Stimulated activated CD8-positive, alpha-beta memory T cell treated with anti-CD3 and anti-CD28 coated beads, Interleukin-12 subunit alpha, Interleukin-12 subunit beta, amount 100 ng/mL, for 24 hours (primary cell): ENCODE measurements around the gene ZFTA.
"Not testable (repeated sequence)": the region's sequence is repeated elsewhere in the genome, so short reads cannot be mapped to it uniquely, and the experiment has no call there.

Source experiments
- DNase-seq: peaks from one replicate; pipeline ENCODE4 v3.0.0-alpha.2; 2020; ENCODE audit errors: extremely low read depth

The ZFTA gene

DNA sequence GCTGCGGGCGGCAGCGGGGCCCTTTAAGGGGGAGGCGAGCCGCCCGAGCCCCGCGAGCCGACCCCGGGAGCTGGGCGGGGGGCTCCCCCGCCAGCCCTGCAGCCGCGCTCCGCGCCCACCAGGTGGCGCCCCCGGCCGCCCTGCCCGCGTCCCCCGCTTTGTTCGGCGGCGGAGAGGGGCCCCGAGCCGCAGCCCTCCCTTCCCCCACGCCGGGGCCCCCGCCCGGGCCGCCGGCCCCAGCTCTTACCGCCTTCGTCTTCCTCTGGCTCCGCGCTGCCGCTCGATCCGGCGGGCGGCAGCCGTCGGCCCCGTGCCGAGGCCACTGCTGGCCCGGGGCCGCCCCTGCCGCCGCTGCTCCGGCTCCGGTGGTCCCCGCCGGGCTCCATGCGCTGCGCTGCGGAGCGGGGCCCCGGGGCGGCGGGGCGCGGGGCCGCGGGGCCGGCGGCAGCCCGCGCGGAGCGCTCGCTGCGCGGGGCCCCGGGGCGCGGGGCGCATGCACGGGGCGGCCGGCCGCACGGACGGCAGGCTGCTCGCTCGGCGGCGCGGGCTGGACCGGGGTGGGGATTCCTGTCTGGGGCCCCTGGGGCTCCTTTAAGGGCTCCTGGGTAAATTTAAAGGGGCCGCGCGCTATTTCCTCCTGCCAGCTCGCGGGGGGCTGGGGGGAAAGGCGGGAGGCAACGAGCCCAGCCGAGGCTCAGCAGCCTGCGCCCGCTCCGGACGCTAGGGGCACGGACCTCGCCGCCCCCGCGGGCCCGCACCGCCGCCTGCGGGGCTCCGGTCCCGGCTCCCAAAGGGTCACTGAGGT lies at the start of gene ZFTA:
TSS of gene ZFTA (minus strand) at position 539 of the 805 bp plus-strand sequence. CDS start at position 386, 153 bp downstream.
- DNase-seq = no peak

DNA sequence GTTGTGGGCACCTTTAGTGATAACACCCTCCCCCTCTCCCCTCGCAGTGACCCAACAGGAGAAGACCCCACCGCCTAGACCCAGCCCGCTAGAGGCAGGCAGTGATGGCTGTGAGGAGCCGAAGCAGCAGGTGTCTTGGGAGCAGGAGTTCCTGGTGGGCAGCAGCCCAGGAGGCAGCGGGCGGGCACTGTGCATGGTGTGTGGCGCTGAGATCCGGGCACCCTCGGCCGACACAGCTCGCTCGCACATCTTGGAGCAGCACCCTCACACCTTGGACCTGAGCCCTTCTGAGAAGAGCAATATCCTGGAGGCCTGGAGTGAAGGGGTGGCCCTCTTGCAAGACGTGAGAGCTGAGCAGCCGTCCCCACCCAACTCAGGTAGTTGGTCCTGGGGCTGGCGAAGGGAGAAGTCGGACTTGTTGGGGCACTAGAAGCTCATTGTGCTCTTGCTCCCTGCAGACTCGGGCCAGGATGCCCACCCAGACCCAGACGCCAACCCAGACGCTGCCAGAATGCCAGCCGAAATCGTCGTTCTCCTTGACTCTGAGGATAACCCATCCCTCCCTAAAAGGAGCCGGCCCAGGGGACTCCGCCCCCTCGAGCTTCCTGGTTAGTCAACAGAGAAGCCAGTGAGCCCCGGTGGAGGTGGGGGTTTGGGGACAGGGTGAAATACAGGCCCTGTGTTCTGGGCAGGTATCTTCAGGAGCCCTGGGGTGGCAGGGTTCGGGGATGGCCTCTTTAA lies 49.4 kb upstream of the ZFTA start:
- DNase-seq = no peak

DNA sequence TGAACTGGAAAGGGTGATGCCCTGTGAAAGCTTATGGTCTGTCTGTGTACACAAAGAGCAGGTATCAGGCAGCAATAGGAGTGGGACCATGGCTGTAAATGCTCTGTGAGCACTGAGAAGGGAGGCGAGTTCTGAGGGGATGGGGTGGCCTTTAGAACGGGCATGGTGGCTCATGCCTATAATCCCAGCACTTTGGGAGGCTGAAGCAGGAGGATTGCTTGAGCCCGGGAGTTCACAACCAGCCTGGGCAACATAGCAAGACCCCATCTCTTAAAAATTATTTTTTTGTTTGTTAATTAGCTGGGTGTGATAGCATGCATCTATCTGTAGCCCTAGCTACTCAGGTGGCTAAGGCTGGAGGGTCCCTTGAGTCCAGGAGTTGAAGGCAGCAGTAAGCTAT lies 48.2 kb upstream of the ZFTA start:
- DNase-seq = no peak

DNA sequence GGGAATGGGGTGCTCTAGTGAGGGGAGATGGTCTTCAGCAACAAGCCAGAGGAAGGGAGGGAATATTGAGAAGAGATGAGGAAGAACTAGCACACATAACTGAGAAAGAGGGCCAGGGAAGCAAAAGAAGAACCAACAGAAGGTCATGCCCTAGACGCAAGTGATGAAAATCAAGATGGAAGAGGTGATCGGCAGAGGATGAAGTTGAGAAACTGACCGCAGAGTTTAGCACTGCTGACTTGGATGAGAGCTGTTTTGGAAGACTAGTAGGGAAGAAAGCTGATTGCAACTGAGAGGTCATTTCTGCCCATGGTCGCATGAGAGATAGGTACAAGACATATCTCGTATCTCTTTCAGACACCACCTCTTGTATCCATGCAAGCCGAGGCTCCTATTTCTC lies 47.6 kb upstream of the ZFTA start:
- no peak for DNase-seq

DNA sequence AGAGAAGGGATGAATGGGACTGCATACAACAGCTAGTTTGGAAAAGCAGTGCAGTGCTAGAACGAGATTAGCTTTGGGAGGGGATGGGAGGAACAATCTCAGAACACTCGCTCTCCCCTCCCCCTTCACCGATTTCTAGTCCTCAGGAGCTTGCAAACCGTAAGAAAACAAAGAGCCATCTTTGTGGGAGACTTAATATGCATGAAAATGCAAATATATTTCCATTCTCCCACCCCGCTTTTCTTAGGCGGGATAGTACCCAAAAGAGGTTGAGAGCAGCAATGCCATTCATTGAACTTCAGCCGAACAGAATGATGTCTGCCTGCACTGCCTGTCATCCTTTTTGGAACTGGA lies 45.8 kb upstream of the ZFTA start:
- DNase-seq = no peak

DNA sequence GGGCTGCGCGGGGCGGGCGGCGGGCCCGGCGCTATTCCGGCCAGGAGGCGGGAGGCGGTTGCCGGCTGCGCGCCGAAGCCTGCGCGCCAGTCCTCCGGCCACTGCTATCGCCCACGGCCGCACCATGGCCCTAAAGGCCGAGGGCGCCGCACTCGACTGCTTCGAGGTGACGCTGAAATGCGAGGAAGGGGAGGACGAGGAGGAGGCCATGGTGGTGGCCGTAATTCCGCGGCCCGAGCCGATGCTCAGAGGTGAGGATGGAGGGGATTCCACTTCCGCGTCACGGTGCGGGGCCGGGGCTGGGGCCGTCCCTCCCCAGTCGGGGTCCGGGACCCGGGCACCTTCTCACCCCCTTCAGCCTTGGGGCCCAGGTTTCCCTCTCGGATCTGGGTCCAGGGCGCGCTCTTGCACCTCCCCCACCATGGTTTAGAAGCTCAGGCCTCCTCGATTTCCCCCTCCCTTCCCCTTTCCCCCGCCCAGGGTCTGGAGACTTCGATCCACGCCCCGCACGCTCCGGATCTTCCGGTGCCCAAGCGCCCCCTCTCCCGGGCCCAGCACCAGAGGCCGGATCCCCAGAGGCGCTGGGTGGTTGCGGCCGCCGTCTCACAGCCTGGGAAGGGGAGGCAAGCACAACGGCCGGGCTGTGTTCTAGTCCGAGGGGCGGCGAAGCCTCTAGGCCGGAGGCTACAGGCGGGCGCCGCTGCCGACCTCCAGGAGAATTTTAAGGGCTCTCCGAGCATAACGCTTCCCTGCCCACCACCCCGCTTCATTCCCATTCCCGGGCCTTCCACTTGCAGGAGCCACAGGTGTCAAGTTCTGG lies 45.2 kb upstream of the ZFTA start:
- DNase-seq = no peak

DNA sequence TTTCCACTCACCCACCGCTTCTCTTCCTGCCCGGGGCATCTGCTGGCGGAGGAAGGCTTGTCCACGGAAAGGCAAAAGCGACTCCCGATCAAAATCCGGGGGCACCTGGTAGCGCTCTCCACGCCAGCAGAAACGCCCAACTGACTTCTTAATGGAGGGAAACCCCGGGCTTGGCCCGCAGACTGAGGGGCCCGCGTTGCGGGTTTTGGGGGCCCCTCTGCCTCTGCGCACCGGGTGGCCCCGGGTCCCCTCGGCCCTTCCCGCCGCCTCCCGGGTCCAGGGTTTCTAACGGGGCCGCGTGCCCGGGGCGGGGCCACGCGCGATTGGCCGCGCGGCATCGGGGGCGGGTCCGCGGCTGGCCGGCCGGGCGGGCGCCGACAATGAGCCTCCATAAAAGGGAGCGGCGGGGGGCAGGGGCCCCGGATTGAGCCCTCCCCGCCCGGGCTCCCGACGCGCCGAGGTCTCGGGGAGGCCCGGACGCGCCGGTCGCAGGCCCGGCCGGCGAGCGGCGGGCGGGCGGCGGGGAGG lies 44.5 kb upstream of the ZFTA start, which contains the start of gene SPINDOC:
TSS of gene SPINDOC (plus strand) at position 422 of the 528 bp plus-strand sequence. CDS start 231 bp downstream, outside the sequence.
- peak; percentile 39 for DNase-seq

DNA sequence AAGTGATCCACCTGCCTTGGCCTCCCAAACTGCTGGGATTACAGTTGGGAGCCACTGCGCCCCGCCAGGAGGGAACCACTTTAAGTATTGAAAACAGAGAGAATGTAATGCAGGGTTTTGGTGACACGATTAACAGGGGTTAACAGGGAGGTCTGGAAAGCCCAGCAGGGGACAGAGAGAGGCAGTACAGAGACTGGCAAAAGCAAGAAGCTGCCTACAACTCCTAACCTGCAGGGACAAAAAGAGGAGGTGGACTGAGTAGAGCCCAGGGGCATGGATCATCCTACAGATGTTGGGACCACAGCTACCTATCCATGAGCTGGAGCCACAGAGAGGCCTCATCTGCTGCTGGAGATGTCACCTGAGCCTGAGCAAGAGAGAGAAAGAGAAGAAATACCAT lies 42.9 kb upstream of the ZFTA start:
- DNase-seq = no peak

DNA sequence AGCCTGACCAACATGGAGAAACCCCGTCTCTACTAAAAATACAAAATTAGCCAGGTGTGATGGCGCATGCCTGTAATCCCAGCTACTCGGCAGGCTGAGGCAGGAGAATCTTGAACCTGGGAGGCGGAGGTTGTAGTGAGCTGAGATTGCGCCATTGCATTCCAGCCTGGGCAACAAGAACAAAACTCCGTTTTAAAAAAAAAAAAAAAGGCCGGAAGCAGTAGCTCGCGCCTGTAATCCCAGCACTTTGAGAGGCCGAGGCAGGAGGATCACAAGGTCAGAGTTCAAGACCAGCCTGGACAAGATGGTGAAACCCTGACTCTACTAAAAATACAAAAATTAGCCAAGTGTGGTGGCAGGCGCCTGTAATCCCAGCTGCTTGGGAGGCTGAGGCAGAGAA lies 41.8 kb upstream of the ZFTA start:
- not testable (repeated sequence) for DNase-seq

DNA sequence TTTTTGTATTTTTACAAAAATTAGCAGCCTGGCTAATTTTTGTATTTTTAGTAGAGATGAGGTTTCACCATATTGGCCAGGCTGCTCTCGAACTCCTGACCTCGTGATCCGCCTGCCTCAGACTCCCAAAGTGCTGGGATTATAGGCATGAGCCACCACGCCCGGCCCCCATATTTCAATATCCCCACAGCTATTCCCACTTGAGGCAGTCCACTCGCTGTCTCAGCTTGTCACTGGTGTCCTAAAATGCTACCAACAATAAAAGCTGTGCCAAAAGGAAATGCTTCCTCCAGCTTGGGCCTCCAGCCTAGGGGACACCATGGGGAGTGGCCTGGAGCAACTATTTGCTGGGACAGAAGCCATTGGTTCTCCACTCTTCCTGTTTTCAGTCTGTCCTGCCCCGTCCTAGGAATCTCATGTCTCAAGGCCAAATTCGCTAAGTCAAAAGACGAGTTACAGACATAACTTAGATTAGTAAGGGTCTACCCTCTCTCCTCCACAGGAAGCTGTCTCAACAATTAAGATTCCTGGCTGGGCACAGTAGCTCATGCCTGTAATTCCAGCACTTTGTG lies 37.4 kb upstream of the ZFTA start:
- no peak for DNase-seq

DNA sequence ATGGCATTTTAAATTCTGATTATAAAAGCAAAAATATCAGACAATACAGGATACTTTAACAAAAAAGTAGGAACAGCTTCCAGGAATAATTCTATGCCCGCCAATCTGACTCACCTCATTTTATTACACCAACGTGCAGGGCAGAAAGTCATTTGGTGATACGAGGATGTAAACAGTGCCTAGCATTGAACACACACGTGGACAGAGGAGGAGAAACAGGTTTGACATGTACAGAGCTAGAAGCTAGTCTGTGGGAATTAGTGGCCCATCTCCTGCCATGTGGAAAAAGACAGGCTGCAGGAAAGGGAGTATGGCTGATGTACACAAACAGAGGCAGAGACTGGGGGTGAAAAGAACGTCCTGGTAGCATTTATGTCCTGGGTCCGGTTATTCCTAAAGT lies 35.7 kb upstream of the ZFTA start:
- no peak for DNase-seq

DNA sequence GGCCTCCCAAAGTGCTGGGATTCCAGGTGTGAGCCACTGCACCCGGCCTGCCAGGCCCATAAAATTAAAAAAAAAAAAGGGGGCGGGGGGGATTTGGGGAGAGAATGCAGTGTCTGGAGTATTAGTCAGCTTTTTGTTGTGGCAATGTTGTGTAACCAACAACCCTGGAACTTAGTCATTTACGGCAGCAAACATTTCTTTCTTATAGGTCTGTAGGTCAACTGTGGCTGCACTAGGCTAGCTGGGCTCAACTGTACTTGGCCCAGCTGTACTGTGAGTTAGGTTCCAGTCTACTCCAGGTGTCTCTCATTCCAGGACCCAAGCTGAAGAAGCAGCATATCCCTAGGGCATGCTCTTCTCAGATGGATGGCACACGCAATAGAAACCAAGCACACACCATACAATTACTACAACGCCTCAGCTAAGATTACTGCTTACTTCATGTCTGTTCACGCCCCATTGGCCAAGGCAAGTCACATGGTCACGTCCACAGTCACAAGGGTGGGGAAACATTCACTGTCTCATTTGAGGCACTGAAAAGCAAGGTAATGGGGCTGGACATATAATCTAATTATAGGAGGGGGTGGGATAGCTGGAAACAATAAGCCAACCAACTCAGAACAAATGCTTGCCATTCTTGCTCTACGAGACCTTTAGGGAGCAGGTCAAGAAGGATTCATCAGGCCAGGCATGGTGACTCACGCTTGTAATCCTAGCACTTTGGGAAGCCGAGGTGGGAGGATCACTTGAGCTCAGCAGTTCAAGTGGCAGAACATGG lies 34.3 kb upstream of the ZFTA start:
- no peak for DNase-seq

DNA sequence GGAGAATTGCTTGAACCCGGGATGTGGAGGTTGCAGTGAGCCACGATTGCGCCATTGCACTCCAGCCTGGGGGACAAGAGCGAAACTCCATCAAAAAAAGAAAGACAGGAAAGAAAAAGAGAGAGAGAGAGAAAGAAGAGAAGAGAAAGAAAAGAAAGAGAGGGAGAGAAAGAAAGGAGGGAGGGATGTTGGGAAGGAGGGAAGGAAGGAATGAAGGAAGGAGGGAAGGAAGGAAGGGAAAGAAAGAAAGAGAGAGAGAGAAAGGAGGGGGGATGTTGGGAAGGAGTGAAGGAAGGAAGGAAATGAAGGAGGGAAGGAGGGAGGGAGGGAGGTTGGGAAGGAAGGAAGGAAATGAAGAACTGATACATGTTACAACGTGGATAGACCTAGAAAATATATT lies 32.3 kb upstream of the ZFTA start:
- no peak for DNase-seq

DNA sequence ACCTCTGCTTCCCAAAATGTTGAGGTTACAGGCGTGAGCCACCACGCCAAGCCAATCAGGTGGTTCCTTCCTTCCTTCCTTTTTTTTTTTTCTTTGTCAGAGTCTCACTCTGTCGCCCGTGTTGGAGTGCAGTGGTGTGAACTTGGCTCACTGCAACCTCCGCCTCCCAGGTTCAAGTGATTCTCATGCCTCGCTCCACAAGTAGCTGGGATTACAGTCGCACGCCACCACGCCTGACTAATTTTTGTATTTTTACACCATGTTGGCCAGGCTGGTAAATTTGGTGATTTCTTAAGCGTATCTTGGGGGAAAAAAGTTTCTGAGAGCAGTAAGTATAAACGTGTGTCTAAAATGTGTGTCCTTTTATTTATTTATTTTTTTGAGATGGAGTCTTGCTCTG lies 26.5 kb upstream of the ZFTA start:
- no peak for DNase-seq

DNA sequence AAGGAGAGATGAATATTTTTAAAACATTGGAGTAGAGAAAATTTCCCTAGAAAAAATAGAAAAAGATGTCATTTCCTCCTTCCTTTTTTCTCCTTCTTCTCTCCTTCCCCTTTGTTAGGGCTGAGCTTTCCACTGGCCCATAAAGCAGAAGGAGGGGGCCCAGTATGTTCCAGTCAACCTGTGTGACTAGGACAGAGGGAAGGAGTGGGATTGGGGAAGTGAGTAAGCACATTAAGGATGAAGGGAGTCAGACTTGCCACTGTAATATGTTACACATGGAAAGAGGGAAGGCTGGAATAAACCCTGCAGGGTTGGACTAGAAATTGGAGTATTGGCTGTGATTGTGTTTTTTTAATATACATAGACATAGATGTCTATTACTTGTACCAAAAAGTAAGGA lies 24.6 kb upstream of the ZFTA start:
- DNase-seq = no peak

DNA sequence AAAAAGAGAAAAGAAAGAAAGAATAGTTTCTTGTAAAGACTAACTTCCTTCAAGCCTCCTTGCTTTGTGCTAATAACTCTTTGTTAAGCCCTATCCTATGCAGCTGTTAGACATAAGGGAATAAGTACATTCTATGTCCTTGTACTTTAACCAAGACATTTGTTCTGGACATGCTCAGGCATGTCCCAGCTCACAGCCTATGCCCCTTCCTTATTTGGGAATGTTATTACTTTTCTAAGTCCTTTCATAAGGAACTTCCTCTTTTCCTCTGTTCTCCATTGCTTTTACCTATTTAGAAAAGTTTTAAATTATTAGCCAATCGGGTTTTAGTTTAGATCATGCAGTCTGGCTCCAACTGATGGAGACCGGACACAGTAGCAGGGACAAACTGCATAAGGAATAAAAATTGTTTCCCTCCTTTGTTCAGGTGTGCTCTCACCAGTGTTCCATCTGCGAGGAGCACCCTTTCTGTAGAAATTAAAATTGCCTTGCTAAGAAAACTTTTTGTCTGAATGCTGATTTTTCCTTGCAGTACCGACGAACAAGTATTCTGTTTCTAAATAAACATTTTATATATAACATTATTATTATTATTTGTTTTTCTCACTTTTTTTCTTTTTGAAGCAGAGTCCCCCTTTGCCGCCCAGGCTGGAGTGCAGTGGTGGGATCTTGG lies 23.1 kb upstream of the ZFTA start:
- no peak for DNase-seq

DNA sequence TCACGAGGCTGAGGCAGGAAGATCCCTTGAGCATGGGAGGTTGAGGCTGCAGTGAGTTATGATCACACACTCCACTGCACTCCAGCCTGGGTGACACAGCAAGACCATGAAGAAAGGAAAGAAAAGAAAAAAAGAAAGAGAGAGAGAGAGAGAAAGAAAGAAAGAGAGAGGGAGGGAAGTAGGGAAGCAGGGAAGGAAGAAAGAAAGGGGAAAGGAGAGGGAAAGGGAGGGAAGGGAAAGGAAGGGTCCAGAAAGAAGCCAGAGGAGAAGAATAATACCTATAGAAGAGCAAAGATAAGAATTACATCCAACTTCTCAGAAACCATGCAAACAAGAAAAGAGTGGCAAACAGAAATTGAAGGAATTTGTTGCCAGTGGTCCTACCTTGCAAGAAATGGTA lies 17.2 kb upstream of the ZFTA start:
- no peak for DNase-seq

DNA sequence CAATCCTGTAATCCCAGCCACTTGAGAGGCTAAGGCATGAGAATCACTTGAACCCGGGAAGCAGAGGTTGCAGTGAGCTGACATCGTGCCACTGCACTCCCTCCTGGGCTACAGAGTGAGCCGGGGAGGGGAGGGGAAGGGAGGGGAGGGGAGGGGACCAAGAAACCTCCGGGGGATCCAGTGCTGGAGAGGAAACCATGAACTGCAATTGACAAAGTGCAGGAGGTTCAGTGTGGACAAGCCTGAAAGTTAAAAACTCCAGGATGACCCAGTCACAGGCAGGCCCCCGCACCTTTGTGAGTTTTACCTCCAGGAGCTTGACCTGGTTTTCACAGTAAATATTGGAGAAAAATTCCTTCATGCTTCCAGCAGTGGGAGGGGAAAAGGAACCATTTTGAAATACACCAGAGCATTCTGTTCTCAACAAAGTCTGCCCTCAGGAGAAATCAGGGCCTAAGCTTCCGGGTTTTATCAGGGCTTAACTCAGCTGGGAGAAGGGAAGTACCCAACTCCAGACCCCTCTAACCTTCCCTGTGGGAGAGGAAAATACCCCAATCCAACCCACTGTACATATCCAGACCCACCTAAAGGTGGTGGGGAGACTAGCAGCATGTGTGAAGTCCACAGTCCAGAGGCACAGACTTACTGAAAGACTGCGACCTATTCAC lies 15.5 kb upstream of the ZFTA start:
- DNase-seq = no peak

DNA sequence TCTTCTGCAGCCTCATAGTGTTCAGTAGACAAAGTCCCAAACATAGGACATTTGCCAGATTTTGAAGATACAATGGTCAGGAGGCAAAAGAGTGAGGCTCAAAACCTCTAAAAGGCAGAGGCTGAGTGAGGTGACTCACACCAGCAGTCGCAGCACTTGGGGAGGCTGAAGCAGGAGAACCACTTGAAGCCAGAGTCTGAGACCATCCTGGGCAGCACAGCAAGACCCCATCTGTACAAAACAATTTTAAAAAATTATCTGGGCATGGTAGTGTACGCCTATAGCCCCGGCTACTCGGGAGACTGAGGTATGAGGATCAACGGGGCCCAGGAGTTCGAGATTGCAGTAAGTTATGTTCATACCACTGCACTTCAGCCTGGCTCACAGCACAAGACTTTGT lies 14.2 kb upstream of the ZFTA start:
- DNase-seq = no peak

DNA sequence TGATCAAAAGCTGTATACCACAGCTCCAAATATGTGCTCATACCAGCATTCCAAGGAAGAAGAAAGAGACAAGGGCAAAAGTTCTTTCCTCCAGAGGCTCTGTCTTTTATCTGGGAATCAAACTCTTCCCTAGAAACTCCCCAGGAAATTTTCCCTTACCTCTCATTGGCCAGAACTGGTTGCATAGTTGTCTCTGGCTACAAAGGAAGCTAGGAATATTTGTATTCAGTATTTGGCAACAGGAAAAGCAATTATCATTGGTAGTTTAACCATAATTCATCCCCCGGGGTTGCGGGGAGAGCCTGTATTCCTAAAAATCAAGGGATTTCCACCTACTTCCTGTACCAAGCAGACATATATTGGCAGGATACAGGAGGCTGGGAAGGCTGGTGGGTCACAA lies 10.5 kb upstream of the ZFTA start:
- DNase-seq = no peak
